H9 (cell line): ENCODE data around the gene HTR7. TPM values are rescaled to one million over a fixed set of nuclear protein-coding genes. Genes with fewer than 3 reads are reported as not detected.
"Not testable (repeated sequence)": the region's sequence is repeated elsewhere in the genome, so short reads cannot be mapped to it uniquely, and the experiment has no call there.

Experiments
- DNase-seq: peaks from one replicate; pipeline ENCODE4 v3.0.0-alpha.2; 2017
- H2AFZ ChIP-seq: one replicate; pipeline ENCODE4 v1.6.1; 2013; ENCODE audit warnings: mild to moderate bottlenecking, low read length, control low read depth, moderate library complexity
- H2AK5ac ChIP-seq: 2 replicates; pipeline ENCODE4 v1.6.1; 2013; ENCODE audit warnings: low read length, control low read depth, mixed read lengths; ENCODE audit not compliant: insufficient read length
- H2BK120ac ChIP-seq: one replicate; pipeline ENCODE4 v1.6.1; 2013; ENCODE audit warnings: low read depth, mild to moderate bottlenecking, low read length, control low read depth, inconsistent platforms; ENCODE audit not compliant: poor library complexity, severe bottlenecking
- H2BK12ac ChIP-seq: 2 replicates; pipeline ENCODE4 v1.6.1; 2013; ENCODE audit warnings: low read length, control low read depth, mixed read lengths, low read depth; ENCODE audit not compliant: insufficient read length
- H2BK15ac ChIP-seq: 2 replicates; pipeline ENCODE4 v1.6.1; 2013; ENCODE audit warnings: low read depth, low read length, control low read depth
- H2BK20ac ChIP-seq: one replicate; pipeline ENCODE4 v1.6.1; 2013; ENCODE audit warnings: low read depth, mild to moderate bottlenecking, low read length, control low read depth, inconsistent platforms; ENCODE audit not compliant: poor library complexity, severe bottlenecking
- H2BK5ac ChIP-seq: 2 replicates; pipeline ENCODE4 v1.6.1; 2013; ENCODE audit warnings: low read length, control low read depth, mixed read lengths; ENCODE audit not compliant: insufficient read length
- H3K14ac ChIP-seq: 2 replicates; pipeline ENCODE4 v1.6.1; 2013; ENCODE audit warnings: low read length, control low read depth; ENCODE audit not compliant: insufficient read depth
- H3K18ac ChIP-seq: 2 replicates; pipeline ENCODE4 v1.6.1; 2013; ENCODE audit warnings: low read depth, mild to moderate bottlenecking, mixed read lengths, low read length, control low read depth; ENCODE audit not compliant: insufficient read length
- H3K23ac ChIP-seq: 2 replicates; pipeline ENCODE4 v1.6.1; 2013; ENCODE audit warnings: low read length, control low read depth, mixed read lengths, low read depth; ENCODE audit not compliant: insufficient read length
- H3K23me2 ChIP-seq: 2 replicates; pipeline ENCODE4 v1.6.1; 2013; ENCODE audit warnings: low read depth, mild to moderate bottlenecking, mixed read lengths, low read length, control low read depth; ENCODE audit not compliant: insufficient read length, poor library complexity, severe bottlenecking
- H3K27ac ChIP-seq: 2 replicates; pipeline ENCODE4 v1.5.1; 2013; ENCODE audit warnings: low read length, control low read depth, mixed read lengths, low read depth; ENCODE audit not compliant: insufficient read length
- H3K27me3 ChIP-seq: 2 replicates; pipeline ENCODE4 v1.6.1; 2013; ENCODE audit warnings: low read length, control low read depth, inconsistent platforms; ENCODE audit not compliant: insufficient read depth
- H3K4ac ChIP-seq: 2 replicates; pipeline ENCODE4 v1.6.1; 2013; ENCODE audit warnings: low read depth, mild to moderate bottlenecking, control low read depth, inconsistent platforms, low read length, moderate library complexity
- H3K4me1 ChIP-seq: 2 replicates; pipeline ENCODE4 v1.6.1; 2013; ENCODE audit warnings: low read length, control low read depth, inconsistent platforms; ENCODE audit not compliant: insufficient read depth
- H3K4me2 ChIP-seq: 2 replicates; pipeline ENCODE4 v1.6.1; 2013; ENCODE audit warnings: low read length, control low read depth, mixed read lengths; ENCODE audit not compliant: insufficient read length, insufficient read depth
- H3K56ac ChIP-seq: 2 replicates; pipeline ENCODE4 v1.6.1; 2013; ENCODE audit warnings: low read depth, mild to moderate bottlenecking, mixed read lengths, low read length, control low read depth; ENCODE audit not compliant: insufficient read length
- H3K79me1 ChIP-seq: 2 replicates; pipeline ENCODE4 v1.6.1; 2013; ENCODE audit warnings: low read depth, mild to moderate bottlenecking, moderate library complexity, low read length, control low read depth, inconsistent platforms; ENCODE audit not compliant: insufficient read depth, poor library complexity, severe bottlenecking
- H3K79me2 ChIP-seq: 2 replicates; pipeline ENCODE4 v1.6.1; 2013; ENCODE audit warnings: low read length, control low read depth, inconsistent platforms; ENCODE audit not compliant: insufficient read depth
- H3K9ac ChIP-seq: 2 replicates; pipeline ENCODE4 v1.6.1; 2013; ENCODE audit warnings: low read length, control low read depth, mixed read lengths; ENCODE audit not compliant: insufficient read length; ENCODE audit errors: extremely low read depth
- H3K9me3 ChIP-seq: one replicate; pipeline ENCODE4 v1.6.1; 2013; ENCODE audit warnings: low read depth, low read length, inconsistent platforms; ENCODE audit not compliant: control insufficient read depth
- H3T11ph ChIP-seq: one replicate; pipeline ENCODE4 v1.6.1; 2013; ENCODE audit warnings: mild to moderate bottlenecking, low read length, control low read depth, inconsistent platforms
- H4K20me1 ChIP-seq: one replicate; pipeline ENCODE4 v1.6.1; 2013; ENCODE audit not compliant: control insufficient read depth, insufficient read length, insufficient read depth
- H4K5ac ChIP-seq: 2 replicates; pipeline ENCODE4 v1.6.1; 2013; ENCODE audit warnings: low read depth, mild to moderate bottlenecking, mixed read lengths, low read length, control low read depth; ENCODE audit not compliant: insufficient read length
- H4K8ac ChIP-seq: replicated peaks from 2 replicates; pipeline ENCODE4 v1.6.1; 2013; ENCODE audit warnings: low read length, control low read depth, mixed read lengths, low read depth; ENCODE audit not compliant: insufficient read length
- H4K91ac ChIP-seq: 2 replicates; pipeline ENCODE4 v1.6.1; 2013; ENCODE audit warnings: low read depth, mild to moderate bottlenecking, moderate library complexity, mixed read lengths, low read length, control low read depth; ENCODE audit not compliant: insufficient read length
- H3K27ac Mint-ChIP-seq, 3 experiments: 2 replicates in 2 of 3; 3 replicates in 1 of 3; pipeline ENCODE4 v1.8.0; 2020 to 2021; ENCODE audit warnings: mixed read lengths in 3 of 3, mild to moderate bottlenecking in 1 of 3, moderate library complexity in 1 of 3
- H3K27me3 Mint-ChIP-seq: 2 replicates; pipeline ENCODE4 v1.8.0; 2021; ENCODE audit warnings: low read depth, mild to moderate bottlenecking, moderate library complexity, mixed read lengths
- H3K36me3 Mint-ChIP-seq, 3 experiments: 2 replicates in 2 of 3; 3 replicates in 1 of 3; pipeline ENCODE4 v1.8.0; 2020 to 2021; ENCODE audit warnings: low read depth in 3 of 3, mixed read lengths in 3 of 3; ENCODE audit not compliant: insufficient read depth in 1 of 3
- H3K4me1 Mint-ChIP-seq, 2 experiments: 2 replicates each; pipeline ENCODE4 v1.8.0; 2020; ENCODE audit warnings: mixed read lengths in 2 of 2
- H3K4me3 Mint-ChIP-seq, 2 experiments: 2 replicates in 1 of 2; 3 replicates in 1 of 2; pipeline ENCODE4 v1.8.0; 2020 to 2021; ENCODE audit warnings: mild to moderate bottlenecking in 2 of 2, mixed read lengths in 2 of 2, moderate library complexity in 1 of 2
- H3K9me3 Mint-ChIP-seq, 2 experiments: 2 replicates in 1 of 2; 3 replicates in 1 of 2; pipeline ENCODE4 v1.8.0; 2020; ENCODE audit warnings: mild to moderate bottlenecking in 2 of 2, mixed read lengths in 2 of 2, moderate library complexity in 1 of 2
- CTCF ChIP-seq: fragments of 200-600 bp; sonication (generic); conservative IDR thresholded peaks from 3 replicates; pipeline ENCODE4 v1.8.0; 2021; ENCODE audit warnings: antibody characterized with exemption, mild to moderate bottlenecking
- WGBS: extraction: QIAGEN DNeasy Blood & Tissue Kit; methylation state at CpG from one replicate; pipeline ENCODE4 v1.1.7; 2013; ENCODE audit warnings: missing lambda C conversion rate, low lambda C conversion rate, mixed read lengths; ENCODE audit not compliant: insufficient read length; ENCODE audit errors: extremely low coverage; 5-methylcytosine and 5-hydroxymethylcytosine counted together
- total RNA-seq: library from RNA; stranded (reverse); gene quantifications from 2 replicates; pipeline ENCODE4 v1.2.1, GENCODE V29; 2021

HTR7 gene
- total RNA-seq, 1 experiment from 2014 or later = 21.3 TPM

GRCh38 chr10:90880059-90880719 lies 22.4 kb upstream of the HTR7 start:
- H2AK5ac ChIP-seq, H3K9me3 Mint-ChIP-seq, H3K4ac ChIP-seq, H3K56ac ChIP-seq, H3K23ac ChIP-seq, H4K20me1 ChIP-seq, H2AFZ ChIP-seq, H4K8ac ChIP-seq, H3K23me2 ChIP-seq, H4K91ac ChIP-seq, H3K4me1 ChIP-seq, H3K79me2 ChIP-seq, H3K9ac ChIP-seq, H3K14ac ChIP-seq, H3K27ac ChIP-seq, H2BK12ac ChIP-seq, H3K4me2 ChIP-seq, H3T11ph ChIP-seq, H3K27me3 ChIP-seq, H2BK15ac ChIP-seq, H2BK120ac ChIP-seq, H3K27ac Mint-ChIP-seq, H3K4me1 Mint-ChIP-seq, H3K18ac ChIP-seq, DNase-seq, H3K27me3 Mint-ChIP-seq, H3K9me3 ChIP-seq, H4K5ac ChIP-seq, H3K4me3 Mint-ChIP-seq, H2BK5ac ChIP-seq, H2BK20ac ChIP-seq, H3K79me1 ChIP-seq: not testable (repeated sequence)
- peaks cover 12 to 69% (median 51%) of the 10 kb centered on the region in 3 experiments for H3K36me3 Mint-ChIP-seq
- peak; percentile 77 for TF ChIP-seq CTCF
- WGBS = no CpG with 5 or more reads among the region's 8 CpGs
